Naive B cell (primary cell): ENCODE results near the gene SIAH3. TPM values are rescaled to one million over a fixed set of nuclear protein-coding genes. Genes with fewer than 3 reads are reported as not detected.
A peak's percentile ranks its signal among the peaks of the same experiment; 100 is the strongest.

ENCODE experiments used
- ATAC-seq, 2 donors: fragments of 150-1000 bp; cut with Tn5 transposase; 2 replicates each; pipeline ENCODE4 v1.10.0; 2021; ENCODE audit warnings: low read depth in 2 of 2, mild to moderate bottlenecking in 2 of 2, moderate library complexity in 2 of 2
- DNase-seq: peaks from one replicate; pipeline ENCODE4 v3.0.0; 2022
- H3K27ac Mint-ChIP-seq, 6 donors: one replicate each; pipeline ENCODE4 v1.8.0; 2020 to 2022; ENCODE audit warnings: mild to moderate bottlenecking in 6 of 6, mixed read lengths in 6 of 6, moderate library complexity in 5 of 6, inconsistent platforms in 2 of 6
- H3K27me3 Mint-ChIP-seq, 3 donors: one replicate each; pipeline ENCODE4 v1.8.0; 2021 to 2022; ENCODE audit warnings: mixed read lengths in 3 of 3, mild to moderate bottlenecking in 1 of 3
- H3K36me3 Mint-ChIP-seq, 2 donors: one replicate each; pipeline ENCODE4 v1.8.0; 2020 to 2022; ENCODE audit warnings: mixed read lengths in 2 of 2, inconsistent platforms in 1 of 2, mild to moderate bottlenecking in 1 of 2
- H3K4me1 Mint-ChIP-seq, 3 donors: one replicate each; pipeline ENCODE4 v1.8.0; 2020 to 2022; ENCODE audit warnings: mixed read lengths in 3 of 3, inconsistent platforms in 1 of 3, mild to moderate bottlenecking in 1 of 3, moderate library complexity in 1 of 3
- H3K4me3 Mint-ChIP-seq, 8 donors: one replicate each; pipeline ENCODE4 v1.8.0; 2020 to 2022; ENCODE audit warnings: mild to moderate bottlenecking in 8 of 8, mixed read lengths in 8 of 8, moderate library complexity in 8 of 8, inconsistent platforms in 2 of 8
- H3K9me3 Mint-ChIP-seq, 7 donors: one replicate each; pipeline ENCODE4 v1.8.0; 2020 to 2022; ENCODE audit warnings: mixed read lengths in 7 of 7, mild to moderate bottlenecking in 5 of 7, inconsistent platforms in 2 of 7, moderate library complexity in 1 of 7
- polyA plus RNA-seq, 6 donors: library from polyadenylated mRNA; unstranded; fragments of 300-500 nt; fragmentation: Illumina TruSeq; gene quantifications; one replicate each; pipeline ENCODE4 v1.2.3, GENCODE V29; 2021; ENCODE audit warnings: low read depth in 6 of 6

SIAH3 gene
- polyA plus RNA-seq, 6 donors from 2014 or later: not detected

DNA sequence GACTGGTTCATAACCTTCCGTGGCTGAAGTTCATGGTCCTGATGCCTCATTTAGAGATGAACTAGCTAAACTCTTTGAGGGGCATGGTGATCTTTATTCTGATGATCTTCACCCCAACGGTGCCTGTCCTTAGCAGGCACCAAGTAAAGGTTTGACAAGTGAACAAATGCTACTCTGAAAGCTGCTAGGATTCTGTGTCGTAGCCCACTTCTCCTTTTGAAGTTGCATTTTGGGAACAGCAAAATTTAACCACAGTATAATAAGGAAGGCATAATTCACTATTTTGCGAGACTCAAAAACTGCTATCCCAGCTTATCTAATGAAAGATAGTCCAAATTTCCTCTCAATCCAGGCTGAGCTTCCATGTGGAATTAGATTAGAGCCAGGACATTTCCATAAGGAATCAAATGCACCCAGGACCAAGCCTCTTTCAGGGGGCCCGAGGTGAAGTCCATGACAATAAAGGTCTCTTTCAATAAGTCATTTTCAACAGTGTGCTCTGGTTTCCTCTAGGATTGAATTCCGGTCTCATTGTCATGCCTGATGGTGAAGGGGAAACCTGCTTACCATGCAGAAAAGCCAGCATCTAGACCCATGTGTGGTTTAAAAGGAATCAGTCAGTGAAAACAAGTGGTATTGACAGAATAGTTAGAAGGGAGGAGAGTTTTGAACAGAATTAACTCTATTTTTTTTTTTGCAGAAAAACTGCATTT is 23.1 kb downstream of the SIAH3 start:
- no peaks in the 10 kb centered on the region for H3K9me3 Mint-ChIP-seq
- peaks cover 0 to 10% (median 0%) of the 10 kb centered on the region in 3 donors for H3K27me3 Mint-ChIP-seq
- DNase-seq (no peak), ATAC-seq (no peak)
- H3K36me3 Mint-ChIP-seq: no peaks in the 10 kb centered on the region
- no peak overlapping the region for H3K4me3 Mint-ChIP-seq
- H3K4me1 Mint-ChIP-seq: no peaks in the 10 kb centered on the region
- H3K27ac Mint-ChIP-seq: no peak overlapping the region

DNA sequence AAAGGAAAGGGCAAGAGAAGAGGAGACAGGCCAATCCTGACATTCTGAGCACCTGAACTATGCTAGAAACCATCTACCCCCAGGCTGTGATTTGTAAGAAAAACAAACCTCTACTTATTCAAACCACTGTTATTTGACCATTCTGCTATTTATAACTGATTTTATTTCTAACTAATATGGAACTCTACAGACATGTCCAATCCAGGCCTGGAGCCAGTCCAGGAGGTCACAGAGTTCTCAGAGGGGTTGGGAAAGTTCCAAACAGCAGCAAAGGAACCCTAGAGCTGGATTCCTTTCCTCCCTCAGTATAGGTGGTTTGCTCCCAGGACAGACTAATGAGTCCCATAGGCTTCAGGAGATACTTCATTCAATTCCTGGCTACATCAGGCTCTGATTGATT is 24.2 kb downstream of the SIAH3 start:
- ATAC-seq: no peak
- Mint-ChIP-seq H3K4me3 (no peak overlapping the region), H3K36me3 (no peaks in the 10 kb centered on the region), H3K27me3 (peaks cover 0 to 10% (median 0%) of the 10 kb centered on the region in 3 donors), H3K4me1 (no peaks in the 10 kb centered on the region), H3K27ac (no peak overlapping the region), H3K9me3 (no peaks in the 10 kb centered on the region)
- no peak for DNase-seq

DNA sequence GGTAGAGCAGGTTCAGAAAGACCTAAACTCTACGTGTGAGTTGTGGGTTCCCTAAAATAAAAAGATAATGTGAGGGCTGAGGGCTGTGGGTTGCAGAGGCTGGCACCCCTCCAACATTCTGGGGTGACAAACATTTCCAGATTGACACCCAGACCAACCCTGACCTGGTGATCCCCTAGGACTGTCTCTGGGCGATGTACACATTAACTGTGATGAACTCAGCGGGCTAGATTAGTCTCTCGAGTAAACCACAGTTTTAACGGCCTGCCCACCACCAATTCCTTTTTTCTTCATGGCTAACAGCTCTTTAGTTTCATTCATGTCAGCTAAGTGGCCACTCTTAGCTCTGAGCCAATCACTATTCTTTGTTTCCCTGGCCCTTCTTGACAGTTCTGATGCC is 24.8 kb downstream of the SIAH3 start:
- ATAC-seq (no peak), DNase-seq (no peak)
- Mint-ChIP-seq H3K36me3 (no peaks in the 10 kb centered on the region), H3K4me1 (no peaks in the 10 kb centered on the region), H3K4me3 (no peak overlapping the region), H3K27ac (peak overlapping the region in 1 of 6 donors; percentile 5), H3K27me3 (peaks cover 0 to 7% (median 0%) of the 10 kb centered on the region in 3 donors), H3K9me3 (no peaks in the 10 kb centered on the region)

DNA sequence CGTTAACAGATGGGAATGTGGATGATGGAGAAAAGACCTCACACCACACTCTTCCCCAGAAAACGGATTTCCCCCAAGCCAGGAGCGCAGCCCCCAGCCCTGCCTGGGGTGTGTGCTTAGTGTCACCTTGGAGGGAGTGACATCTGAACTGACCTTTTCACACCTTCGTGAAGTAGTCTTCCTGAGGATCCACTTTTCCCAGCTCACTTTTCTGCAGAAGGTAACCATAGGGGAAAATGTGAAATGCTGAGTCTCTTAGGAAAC is 26.2 kb downstream of the SIAH3 start:
- Mint-ChIP-seq H3K9me3 (no peaks in the 10 kb centered on the region), H3K4me3 (no peak overlapping the region), H3K27ac (no peak overlapping the region), H3K27me3 (no peaks in the 10 kb centered on the region), H3K4me1 (no peaks in the 10 kb centered on the region), H3K36me3 (no peaks in the 10 kb centered on the region)
- DNase-seq: no peak
- no peak for ATAC-seq

DNA sequence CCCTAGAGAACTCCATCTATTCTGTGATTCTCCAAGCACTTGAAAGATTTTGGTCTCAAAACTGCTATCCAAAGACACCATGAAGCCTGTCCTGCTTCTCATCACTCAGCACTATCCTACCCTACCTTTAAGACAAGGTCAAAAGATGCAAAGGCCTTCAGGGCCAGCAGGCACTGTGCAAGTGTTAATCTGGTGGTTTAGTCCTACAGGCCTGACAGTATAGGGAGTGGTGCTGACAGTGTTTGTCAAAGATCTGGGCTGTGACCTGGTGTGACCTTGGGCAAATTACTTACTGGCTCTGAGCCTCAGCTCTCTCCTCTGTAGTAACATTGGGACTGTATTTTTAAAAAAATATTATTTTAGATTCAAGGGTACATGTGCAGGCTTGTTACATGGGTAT is 28.0 kb downstream of the SIAH3 start:
- ATAC-seq: no peak
- Mint-ChIP-seq H3K27ac (no peak overlapping the region), H3K4me3 (no peak overlapping the region), H3K9me3 (peaks cover 0 to 1% (median 0%) of the 10 kb centered on the region in 7 donors), H3K4me1 (no peaks in the 10 kb centered on the region), H3K27me3 (no peaks in the 10 kb centered on the region), H3K36me3 (no peaks in the 10 kb centered on the region)
- no peak for DNase-seq

DNA sequence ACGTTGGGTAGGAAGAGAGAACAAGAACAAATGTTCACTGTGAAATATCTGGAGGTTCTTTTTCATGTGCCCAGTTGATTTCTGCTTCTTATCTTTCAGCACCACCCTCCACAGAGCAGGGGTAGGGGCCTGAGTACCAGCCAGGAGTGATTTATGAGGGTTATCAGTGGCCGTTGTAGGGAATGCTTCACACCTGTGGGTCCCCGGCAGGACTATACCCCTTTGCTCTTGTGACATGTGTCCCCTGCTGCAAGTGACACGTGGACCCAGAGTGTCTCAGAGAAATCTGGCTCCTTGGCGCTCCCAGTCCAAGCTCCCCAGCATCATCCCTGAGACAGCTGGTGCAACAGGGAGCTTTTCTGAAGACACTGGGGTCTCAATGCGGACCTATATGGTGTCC is 29.7 kb downstream of the SIAH3 start:
- Mint-ChIP-seq H3K4me3 (no peak overlapping the region), H3K4me1 (no peaks in the 10 kb centered on the region)
- no peak for ATAC-seq

DNA sequence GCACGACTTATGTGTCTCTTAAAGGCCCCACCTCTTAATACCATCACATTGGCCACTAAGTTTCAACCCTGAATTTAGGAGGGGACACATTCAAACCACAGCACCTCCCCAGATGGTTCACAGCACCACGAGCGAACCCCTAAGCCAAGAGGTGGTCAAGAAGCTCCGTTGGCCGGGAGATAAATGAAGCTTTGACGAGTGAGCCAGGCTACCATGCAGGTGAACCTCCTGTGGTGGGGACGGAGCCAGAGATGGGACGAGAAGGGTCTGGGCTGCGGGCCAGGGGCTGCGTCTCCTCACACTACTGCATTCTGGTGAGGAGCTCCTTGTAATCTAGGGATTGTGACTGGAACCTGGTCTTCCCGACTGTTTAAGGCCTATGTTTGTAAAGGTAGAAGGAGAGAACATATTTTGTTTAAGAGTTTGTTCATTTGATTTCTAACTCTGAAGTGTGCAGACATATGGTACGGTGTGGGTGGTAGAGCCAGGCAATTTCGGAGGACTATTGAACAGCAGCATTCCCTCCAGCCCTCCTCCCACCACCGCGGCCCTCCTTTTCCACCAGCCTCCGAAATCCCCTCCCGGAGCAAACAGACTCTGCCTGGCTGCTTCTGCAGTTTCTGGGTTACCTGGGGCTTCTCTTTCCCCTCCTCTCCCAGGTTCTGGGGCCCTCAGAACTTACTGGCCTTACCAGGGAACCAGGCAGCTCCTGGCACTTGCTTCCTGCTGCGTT is 31.3 kb downstream of the SIAH3 start:
- Mint-ChIP-seq H3K27ac (no peak overlapping the region), H3K4me3 (no peak overlapping the region), H3K4me1 (no peaks in the 10 kb centered on the region), H3K9me3 (peaks cover 0 to 5% (median 2%) of the 10 kb centered on the region in 7 donors), H3K36me3 (no peaks in the 10 kb centered on the region), H3K27me3 (no peaks in the 10 kb centered on the region)
- ATAC-seq (no peak), DNase-seq (no peak)

More for the DNA sequence above, 29.7 kb downstream of the SIAH3 start:
- no peak overlapping the region for H3K27ac Mint-ChIP-seq
- DNase-seq: no peak
- H3K27me3 Mint-ChIP-seq: no peaks in the 10 kb centered on the region
- peaks cover 0 to 5% (median 2%) of the 10 kb centered on the region in 7 donors for H3K9me3 Mint-ChIP-seq
- no peaks in the 10 kb centered on the region for H3K36me3 Mint-ChIP-seq

DNA sequence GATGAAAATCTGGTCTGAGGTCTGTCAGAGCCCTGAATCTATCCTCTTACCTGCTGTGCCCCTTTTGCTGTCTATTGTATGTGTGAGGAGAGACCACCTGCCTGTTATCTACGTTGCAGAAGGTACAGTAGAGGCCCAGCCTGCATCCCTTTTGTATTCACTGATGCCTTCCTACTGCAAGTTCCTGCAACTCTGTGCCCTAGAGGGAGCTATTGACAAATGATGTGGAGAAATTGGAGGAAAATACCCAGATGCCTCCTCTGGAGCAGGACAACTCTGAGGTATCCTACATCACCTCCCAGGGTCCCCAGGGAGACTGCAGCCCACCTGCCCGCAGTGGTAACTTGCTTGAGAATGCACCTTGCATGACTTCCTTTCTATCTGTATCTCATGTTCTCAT is 33.7 kb downstream of the SIAH3 start:
- ATAC-seq (no peak), DNase-seq (no peak)
- Mint-ChIP-seq H3K36me3 (no peaks in the 10 kb centered on the region), H3K27ac (no peak overlapping the region), H3K27me3 (no peaks in the 10 kb centered on the region), H3K4me3 (no peak overlapping the region), H3K9me3 (peaks cover 0 to 5% (median 2%) of the 10 kb centered on the region in 7 donors), H3K4me1 (no peaks in the 10 kb centered on the region)

DNA sequence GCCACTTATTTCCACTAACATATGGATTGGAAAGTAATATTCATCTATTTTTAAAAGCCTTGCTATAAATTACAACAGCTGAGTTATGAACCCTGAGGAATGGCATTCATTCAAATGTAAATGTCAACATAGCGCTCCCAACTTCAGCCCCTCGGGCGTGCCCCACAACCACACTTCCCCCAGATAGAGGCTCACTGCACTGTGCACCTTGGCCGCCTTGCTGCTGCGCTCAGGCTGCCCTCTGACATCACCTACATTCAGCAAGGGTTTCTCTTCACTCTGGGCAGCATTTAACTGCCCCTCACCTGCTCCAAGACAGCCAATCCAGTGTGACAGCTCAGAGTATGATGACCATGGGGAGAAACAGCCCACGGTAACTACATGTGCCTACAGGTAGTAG is 35.1 kb downstream of the SIAH3 start:
- peaks cover 0 to 5% (median 2%) of the 10 kb centered on the region in 7 donors for H3K9me3 Mint-ChIP-seq
- H3K4me1 Mint-ChIP-seq: no peaks in the 10 kb centered on the region
- no peak for DNase-seq
- no peaks in the 10 kb centered on the region for H3K27me3 Mint-ChIP-seq
- H3K27ac Mint-ChIP-seq: no peak overlapping the region
- no peak overlapping the region for H3K4me3 Mint-ChIP-seq
- H3K36me3 Mint-ChIP-seq: no peaks in the 10 kb centered on the region
- ATAC-seq: no peak

DNA sequence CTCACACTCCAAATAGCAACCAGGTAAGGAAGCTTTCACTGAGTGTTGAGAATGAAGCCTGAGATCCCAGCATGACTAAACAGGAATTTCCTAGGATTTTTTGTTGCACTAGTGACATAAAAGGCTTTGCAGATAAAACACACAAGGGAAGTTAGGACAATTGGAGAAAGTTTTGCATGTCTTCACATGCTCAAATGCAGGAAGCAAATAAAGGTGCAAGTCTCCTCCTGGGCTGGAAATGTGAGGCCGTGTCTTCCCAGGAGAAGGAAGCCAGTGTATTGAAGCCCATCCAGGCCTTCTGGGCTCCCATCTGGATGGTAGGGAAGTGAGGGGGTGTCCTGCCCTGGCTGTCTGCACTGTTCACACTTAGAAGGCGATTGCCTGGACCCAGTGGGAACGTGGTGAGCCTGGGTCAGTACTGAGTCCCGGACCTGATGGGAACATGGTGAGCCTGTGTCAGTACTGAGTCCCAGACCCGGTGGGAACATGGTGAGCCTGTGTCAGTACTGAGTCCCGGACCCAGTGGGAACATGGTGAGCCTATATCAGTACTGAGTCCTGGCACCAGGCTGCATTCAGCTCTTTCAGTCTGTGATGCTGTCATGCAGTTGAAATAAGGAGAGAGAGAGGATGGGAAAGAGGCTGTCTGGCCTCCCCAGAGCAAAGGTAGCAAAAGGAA is 38.7 kb downstream of the SIAH3 start:
- ATAC-seq (no peak), DNase-seq (no peak)
- no peaks in the 10 kb centered on the region for H3K4me1 Mint-ChIP-seq
- no peaks in the 10 kb centered on the region for H3K27me3 Mint-ChIP-seq
- H3K4me3 Mint-ChIP-seq: peak overlapping the region in 1 of 8 donors; percentile 6
- no peaks in the 10 kb centered on the region for H3K9me3 Mint-ChIP-seq
- no peaks in the 10 kb centered on the region for H3K36me3 Mint-ChIP-seq
- H3K27ac Mint-ChIP-seq: peak overlapping the region in 1 of 6 donors; percentile 41

DNA sequence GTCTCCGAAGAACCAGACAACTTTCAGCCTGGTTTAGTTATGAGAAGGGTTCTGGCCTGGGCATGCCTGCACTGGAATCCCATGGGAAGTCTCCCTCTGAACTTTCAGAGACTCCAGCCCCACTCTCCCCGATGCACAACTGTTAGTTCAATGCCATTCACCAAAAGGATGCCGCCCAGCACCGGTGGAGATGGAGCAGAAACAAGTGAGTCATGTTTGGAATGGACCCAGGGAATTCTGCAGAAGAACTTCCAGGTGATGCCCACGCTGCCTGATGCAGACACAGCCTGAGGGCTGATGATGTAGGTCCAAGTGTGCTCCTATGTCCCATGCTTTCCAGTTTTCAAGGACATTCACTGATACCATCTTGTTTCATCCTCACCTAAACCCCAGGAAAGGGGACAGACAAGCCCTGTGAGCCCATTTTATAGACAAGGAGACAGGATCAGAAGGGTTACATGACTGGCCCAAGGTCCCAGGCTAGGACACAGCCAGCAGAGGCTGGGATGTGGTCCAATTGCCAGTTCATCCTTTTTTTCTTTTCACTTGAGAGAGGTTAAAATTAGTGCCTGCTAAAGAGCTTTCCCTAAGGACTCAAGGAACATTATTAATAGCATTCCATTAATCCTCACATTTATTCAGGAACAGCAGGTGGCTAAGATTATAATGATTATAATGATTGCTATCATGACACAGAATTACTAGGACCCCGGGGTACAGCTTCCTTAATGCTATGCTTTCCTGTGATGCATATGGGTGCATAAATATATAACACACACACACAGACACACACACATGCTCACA is 39.5 kb downstream of the SIAH3 start:
- Mint-ChIP-seq H3K4me3 (no peak overlapping the region), H3K4me1 (no peaks in the 10 kb centered on the region), H3K36me3 (no peaks in the 10 kb centered on the region), H3K9me3 (no peaks in the 10 kb centered on the region), H3K27me3 (no peaks in the 10 kb centered on the region), H3K27ac (peak overlapping the region in 1 of 6 donors; percentile 41)
- DNase-seq (no peak), ATAC-seq (no peak)

DNA sequence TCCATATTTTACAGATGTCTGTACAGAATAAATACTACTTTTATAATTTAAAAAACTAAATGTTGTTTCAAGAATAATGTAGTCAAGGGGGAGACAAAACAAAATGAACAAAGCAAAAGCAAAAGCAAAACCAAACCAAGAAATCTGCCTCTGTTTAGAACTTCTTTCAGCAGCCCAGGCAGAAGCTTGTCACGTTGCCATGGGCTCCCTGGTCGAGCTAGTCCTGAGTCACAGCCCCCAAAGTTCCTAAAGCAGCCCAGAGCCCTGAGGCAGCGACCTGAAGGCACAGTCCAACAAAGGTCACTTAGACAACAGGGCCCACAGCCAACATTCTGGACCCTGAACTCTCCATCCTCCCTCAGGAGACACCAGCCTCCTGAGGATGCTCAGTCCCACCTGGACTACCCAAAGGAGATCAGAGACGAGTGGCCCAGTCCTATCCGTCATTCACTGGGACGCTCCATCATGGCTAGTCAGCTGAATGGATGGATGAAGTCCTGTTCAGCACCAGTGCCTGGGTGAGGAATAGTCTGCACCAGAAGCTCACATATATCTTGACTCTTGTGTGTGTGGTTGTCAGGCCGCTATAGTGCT is 41.7 kb downstream of the SIAH3 start:
- Mint-ChIP-seq H3K27ac (no peak overlapping the region), H3K4me3 (no peak overlapping the region), H3K4me1 (no peaks in the 10 kb centered on the region), H3K9me3 (peaks cover 0 to 3% (median 0%) of the 10 kb centered on the region in 7 donors), H3K36me3 (no peaks in the 10 kb centered on the region), H3K27me3 (no peaks in the 10 kb centered on the region)
- no peak for DNase-seq
- ATAC-seq: no peak

DNA sequence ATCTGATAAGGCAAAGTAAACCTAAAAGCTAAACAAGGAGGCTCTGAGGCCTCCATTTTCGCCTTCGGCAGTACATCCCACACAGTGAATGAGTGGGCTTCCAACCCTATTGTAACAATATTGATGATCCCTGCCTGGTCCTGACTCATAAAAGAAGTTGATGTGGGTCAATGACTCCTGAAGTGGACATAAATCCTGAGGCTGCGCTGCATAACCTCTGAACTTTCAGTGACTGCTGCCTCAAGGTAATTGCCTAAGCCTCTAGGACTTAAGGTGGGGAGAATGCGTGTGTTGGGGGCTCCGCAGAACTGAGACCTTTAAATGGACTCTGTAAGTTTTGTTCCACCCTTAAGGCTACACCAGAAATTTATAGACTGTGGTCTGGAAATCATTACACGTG is 42.6 kb downstream of the SIAH3 start:
- H3K9me3 Mint-ChIP-seq: peaks cover 0 to 4% (median 0%) of the 10 kb centered on the region in 7 donors

More for the DNA sequence above, 42.6 kb downstream of the SIAH3 start:
- Mint-ChIP-seq H3K4me1 (no peaks in the 10 kb centered on the region), H3K27ac (no peak overlapping the region), H3K4me3 (no peak overlapping the region), H3K36me3 (no peaks in the 10 kb centered on the region), H3K27me3 (no peaks in the 10 kb centered on the region)
- ATAC-seq: no peak
- DNase-seq: no peak
